GM18508 (cell line): ENCODE data around the gene TJAP1.

ENCODE experiments used
- ATAC-seq: cut with Tn5 transposase; IDR thresholded peaks from one replicate; pipeline ENCODE4 v1.9.1; 2021; ENCODE audit warnings: moderate number of reproducible peaks; ENCODE audit not compliant: insufficient read depth, unreplicated experiment

The TJAP1 gene

DNA sequence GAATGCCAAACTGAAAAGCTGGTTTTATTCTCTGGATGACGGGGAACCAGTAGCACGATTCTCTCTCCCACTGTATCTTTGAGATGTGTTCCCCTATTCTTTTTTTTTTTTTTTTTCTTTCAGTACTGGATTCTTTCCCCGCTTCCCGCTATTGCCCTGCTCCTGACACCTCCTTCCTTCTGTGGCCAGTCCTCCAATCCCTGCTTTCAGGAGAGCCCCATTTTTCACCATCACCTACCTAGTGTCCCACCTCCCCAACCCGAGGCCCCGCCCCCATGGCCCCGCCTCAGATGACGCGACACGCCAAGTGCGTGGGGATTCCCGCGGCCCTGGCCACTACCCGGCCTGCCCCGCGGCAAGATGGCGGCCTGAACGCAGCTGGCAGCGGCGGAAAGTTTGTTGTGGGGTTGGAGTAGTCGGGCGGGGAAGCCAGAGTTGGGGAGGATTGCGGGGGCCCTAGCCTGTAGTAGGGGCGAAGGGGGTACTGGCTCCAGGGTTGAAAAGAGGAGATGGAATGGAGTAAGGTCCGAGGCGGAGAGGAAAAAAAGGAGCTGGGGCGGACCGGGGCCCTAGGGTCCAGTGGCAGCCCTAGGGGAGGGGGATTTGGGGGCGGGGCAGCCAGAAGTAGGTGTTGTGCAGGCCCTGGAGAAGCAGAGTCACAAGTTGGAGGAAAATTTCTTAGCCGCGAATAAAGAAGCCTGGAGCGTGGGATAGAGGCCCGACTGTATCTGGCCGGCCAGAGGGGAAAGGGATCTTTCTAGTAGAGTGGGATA lies at the start of gene TJAP1:
Gene TJAP1, plus strand, starts transcription at position 336 of the 773 bp plus-strand sequence. CDS start 21,432 bp downstream, outside the sequence.
- no peak for ATAC-seq

DNA sequence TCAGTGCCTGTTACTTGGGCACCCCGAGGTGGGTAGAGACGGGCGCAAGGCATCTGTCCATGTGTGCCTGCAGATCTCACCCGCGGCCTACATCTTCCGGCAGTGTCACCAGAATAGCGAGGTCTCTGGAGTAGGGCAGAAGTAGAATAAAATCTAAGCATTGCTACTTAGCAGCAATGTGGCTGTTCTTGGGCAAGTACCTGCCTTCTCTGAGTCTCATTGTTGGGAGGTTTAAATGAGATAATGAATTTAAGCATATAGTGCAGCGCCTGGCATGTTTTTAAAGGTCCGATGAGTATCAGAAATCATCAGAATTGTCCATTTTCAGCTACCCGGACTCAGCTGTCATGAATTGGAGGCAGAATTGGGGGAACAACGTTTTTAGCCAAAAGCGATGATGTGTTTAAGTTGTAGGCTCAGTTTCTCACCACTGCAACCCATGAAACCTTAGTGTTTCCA lies 49.2 kb upstream of the TJAP1 start:
- ATAC-seq: no peak

DNA sequence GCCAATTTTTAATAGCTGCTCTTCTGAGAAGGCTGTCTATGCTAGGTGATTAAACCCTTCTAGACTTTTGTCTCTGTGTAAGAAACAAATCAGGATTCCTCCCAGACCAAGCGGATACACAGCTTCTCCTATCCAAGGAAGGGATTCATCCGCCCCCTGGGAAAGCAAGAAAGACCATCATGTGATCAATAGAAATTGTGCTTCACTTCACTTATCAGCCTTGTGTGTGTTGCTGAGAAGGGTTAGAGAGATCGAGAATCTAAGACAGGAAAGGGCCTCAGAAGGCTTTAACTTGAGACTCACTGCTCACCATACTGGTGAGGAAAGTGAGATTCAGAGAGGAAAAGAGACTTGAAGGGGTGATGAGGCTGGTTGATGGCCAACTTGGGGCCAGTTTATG lies 48.5 kb upstream of the TJAP1 start:
- ATAC-seq: no peak

- no peak for ATAC-seq
Measured at GRCh38 chr6:43432009-43432945, 45.1 kb upstream of the TJAP1 start.

DNA sequence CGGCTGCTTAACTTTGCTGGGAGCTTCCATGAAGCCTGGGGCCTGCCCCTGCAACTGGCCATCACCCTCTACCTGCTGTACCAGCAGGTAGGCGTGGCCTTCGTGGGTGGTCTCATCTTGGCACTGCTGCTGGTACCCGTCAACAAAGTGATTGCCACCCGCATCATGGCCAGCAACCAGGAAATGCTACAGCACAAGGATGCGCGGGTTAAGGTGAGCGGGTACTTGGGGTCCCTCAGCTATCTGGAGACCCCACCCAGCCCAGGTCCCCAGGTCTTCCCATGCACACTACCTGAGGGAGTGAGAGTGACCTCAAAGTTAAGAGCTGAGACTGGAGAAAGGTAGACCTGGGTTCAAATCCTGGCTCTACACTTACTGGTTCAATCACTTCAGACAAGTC lies 44.2 kb upstream of the TJAP1 start:
- no peak for ATAC-seq

GRCh38 chr6:43434001-43434840 lies 43.1 kb upstream of the TJAP1 start:
- ATAC-seq: no peak

- no peak for ATAC-seq
Measured at GRCh38 chr6:43434943-43435342, 42.4 kb upstream of the TJAP1 start.

- ATAC-seq: no peak
Measured at GRCh38 chr6:43435682-43436437, 41.5 kb upstream of the TJAP1 start.

DNA sequence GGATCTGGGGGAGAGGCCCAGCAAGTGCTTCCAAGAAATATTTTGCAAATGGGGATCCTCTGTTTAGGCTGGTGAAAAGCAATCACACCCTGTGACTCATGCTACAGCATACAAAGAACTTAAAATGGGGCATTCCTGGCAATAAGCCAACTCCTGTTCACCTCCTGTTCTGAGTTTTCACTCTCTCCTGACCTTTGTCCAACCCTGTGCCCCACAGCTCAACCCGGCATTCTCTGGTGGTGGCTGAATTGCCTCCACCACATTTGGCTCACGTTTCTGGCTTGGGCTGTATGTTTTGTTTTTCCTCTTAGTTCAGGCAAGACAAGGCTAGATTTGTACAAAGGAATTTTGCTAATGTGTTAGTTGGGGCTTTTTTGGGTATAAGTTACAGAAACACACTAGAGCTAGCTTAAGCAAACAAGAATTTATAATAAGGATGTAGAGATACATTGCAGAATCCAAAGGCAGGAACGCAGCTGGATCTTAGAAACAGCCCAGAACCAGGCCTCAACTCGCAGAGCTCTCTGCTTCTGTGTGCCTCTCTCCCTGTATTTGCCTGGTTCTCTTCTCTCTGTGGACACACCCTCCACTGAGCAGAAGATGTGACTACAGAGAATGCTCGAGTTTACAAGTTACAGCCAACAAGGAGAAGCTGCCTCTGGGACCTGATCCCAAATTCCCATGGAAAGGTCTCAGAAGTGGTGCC lies 40.6 kb upstream of the TJAP1 start:
- no peak for ATAC-seq

GRCh38 chr6:43437700-43438099 lies 39.7 kb upstream of the TJAP1 start:
- ATAC-seq: no peak

DNA sequence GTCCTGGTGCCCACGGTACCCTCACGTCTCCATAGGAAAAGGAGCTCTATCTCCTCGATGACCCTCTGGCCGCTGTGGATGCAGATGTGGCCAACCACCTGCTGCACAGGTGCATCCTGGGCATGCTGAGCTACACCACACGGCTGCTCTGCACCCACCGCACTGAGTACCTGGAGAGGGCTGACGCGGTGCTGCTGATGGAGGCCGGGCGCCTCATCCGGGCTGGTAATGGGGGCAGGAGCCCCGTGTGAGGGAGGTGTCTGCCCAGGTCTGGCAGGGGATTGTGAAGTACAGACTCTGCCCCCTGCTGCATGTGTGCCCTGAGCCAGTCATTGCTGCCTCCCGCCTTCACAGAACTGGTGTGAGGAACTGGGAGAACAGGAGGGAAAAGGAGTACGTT lies 34.4 kb upstream of the TJAP1 start:
- no peak for ATAC-seq

GRCh38 chr6:43444036-43444435 lies 33.3 kb upstream of the TJAP1 start:
- no peak for ATAC-seq

GRCh38 chr6:43444582-43444981 lies 32.8 kb upstream of the TJAP1 start:
- ATAC-seq: no peak

- no peak for ATAC-seq
Measured at GRCh38 chr6:43445576-43445975, 31.8 kb upstream of the TJAP1 start.

DNA sequence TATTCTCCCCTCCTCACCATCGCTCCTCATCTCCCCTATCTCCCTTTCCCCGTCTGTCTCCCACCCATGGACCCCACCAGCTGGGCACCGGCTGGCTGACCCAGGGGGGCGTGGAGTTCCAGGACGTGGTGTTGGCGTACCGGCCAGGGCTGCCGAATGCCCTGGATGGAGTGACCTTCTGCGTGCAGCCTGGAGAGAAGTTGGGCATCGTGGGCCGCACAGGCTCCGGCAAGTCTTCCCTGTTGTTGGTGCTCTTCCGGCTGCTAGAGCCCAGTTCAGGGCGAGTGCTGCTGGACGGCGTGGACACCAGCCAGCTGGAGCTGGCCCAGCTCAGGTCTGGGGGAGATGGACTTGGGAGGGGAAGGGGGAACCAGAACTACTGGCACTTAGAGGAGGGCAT lies 29.8 kb upstream of the TJAP1 start:
- ATAC-seq: no peak

DNA sequence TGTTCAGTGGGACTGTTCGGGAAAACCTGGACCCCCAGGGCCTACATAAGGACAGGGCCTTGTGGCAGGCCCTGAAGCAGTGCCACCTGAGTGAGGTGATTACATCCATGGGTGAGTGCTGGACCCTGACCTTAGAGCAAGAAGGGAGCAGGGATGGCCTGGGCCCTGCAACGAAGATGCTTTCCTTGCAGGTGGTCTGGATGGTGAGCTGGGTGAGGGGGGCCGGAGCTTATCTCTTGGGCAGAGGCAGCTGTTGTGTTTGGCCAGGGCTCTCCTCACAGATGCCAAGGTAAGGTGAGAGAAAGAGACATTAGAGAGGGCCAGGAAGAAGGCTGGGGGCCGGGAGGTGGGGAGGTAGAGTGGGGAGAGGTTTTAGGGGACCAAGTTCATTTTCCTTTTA lies 28.5 kb upstream of the TJAP1 start:
- no peak for ATAC-seq

DNA sequence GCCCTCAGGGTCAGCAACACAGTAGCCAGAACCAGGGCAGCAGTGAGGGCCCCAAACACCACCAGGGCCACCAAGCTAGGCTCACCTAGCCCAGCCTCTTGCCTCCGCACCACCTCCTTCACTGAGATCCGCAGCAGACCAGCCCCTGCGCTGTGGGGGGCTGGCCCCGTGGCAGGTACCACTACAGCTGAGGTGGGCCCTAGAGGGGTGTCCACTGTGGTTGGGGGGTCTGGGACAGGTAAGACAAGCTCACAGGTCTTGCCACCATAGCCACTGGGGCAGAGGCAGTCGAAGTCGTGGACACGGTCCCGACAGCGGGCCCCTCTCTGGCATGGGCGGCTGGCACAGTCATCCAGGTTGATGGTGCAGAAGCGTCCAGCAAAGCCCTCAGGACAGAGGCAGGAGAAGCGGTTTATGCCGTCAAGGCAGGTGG lies 26.7 kb upstream of the TJAP1 start:
- ATAC-seq: no peak

GRCh38 chr6:43451348-43451747 lies 26.0 kb upstream of the TJAP1 start:
- no peak for ATAC-seq

DNA sequence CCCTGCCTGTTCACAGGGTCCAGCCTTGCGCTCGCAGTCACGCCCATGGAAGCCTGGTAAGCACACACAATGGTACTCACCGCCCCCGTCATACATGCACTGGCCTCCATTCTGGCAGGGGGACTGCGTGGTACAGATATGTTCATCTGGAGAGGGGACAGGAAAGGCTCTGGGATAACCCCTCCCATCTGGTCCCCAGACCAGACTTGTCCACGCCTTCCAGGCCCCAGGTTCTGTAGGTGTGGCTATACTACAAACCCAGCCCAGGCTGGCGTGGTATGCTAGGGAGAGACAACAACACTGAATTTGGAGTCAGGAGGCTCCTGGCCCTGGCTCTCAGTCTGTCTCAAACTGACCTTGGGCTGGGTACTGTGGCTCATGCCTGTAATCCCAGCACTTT lies 25.4 kb upstream of the TJAP1 start:
- no peak for ATAC-seq
